Measurements from ENCODE around the gene TNFAIP1.
A peak's percentile ranks its signal among the peaks of the same experiment; 100 is the strongest.

GRCh38 chr17:28384281-28385036 lies 48.9 kb downstream of the TNFAIP1 start:
- TF ChIP-seq CTCF (IDR thresholded peaks at IDR 0.05) (no peak), POLR2A (IDR thresholded peaks at IDR 0.05) (peak in 1 of 4 donors; percentile 41)
